HEK293 (cell line): ENCODE results near the gene SARNP.

Experiments
- CTCF ChIA-PET: fragments of 350-600 bp; formaldehyde crosslinking; extraction: SDS; loops from one replicate; lab custom pipeline; 2021; ENCODE audit warnings: antibody characterized with exemption; lab: Yijun Ruan, JAX
- POLR2A ChIA-PET: fragments of 300-600 bp; formaldehyde crosslinking; extraction: SDS; loops from one replicate; lab custom pipeline; 2020; ENCODE audit warnings: antibody characterized with exemption, inconsistent platforms; lab: Yijun Ruan, JAX
- H3K27ac ChIP-seq: fragments of 200-500 bp; sonication (Bioruptor generic); 2 replicates; pipeline ENCODE4 v1.5.1; 2014; ENCODE audit warnings: low read depth, low read length, control low read depth, inconsistent platforms; ENCODE audit errors: extremely low read depth
- H3K36me3 ChIP-seq, 2 experiments: fragments of 200-500 bp in 1 of 2; sonication (Bioruptor generic) in 1 of 2; 1 replicate in 1 of 2; 2 replicates in 1 of 2; pipeline ENCODE4 v1.5.1; 2014 to 2017; ENCODE audit warnings: inconsistent platforms in 2 of 2, low read length in 2 of 2; ENCODE audit not compliant: control insufficient read depth in 2 of 2, insufficient read depth in 1 of 2
- H3K4me1 ChIP-seq: fragments of 200-500 bp; sonication (Bioruptor generic); 2 replicates; pipeline ENCODE4 v1.5.1; 2014; ENCODE audit warnings: mild to moderate bottlenecking, low read length, inconsistent platforms; ENCODE audit not compliant: control insufficient read depth, insufficient read depth
- H3K4me3 ChIP-seq: 2 replicates; pipeline ENCODE4 v1.5.1; 2011; ENCODE audit warnings: low read depth, mild to moderate bottlenecking, control low read depth, low read length, moderate library complexity
- H3K9me3 ChIP-seq: fragments of 200-500 bp; sonication (Bioruptor generic); 2 replicates; pipeline ENCODE4 v1.5.1; 2014; ENCODE audit warnings: low read depth, low read length, inconsistent platforms; ENCODE audit not compliant: control insufficient read depth, insufficient read depth
- HOXC10 ChIP-seq: sonication (generic); formaldehyde crosslinking; IDR thresholded peaks from 2 replicates; pipeline ENCODE4 v1.8.1; 2023; ENCODE audit warnings: mild to moderate bottlenecking, missing genetic modification reagents
- KLF16 ChIP-seq: fragments of 450-650 bp; formaldehyde crosslinking; IDR thresholded peaks from 2 replicates; pipeline ENCODE4 v1.5.1; 2017; ENCODE audit warnings: missing biosample characterization, missing genetic modification characterization
- SCRT1 ChIP-seq: fragments of 450-650 bp; formaldehyde crosslinking; IDR thresholded peaks from 2 replicates; pipeline ENCODE4 v1.5.1; 2016; ENCODE audit warnings: missing biosample characterization, missing genetic modification characterization, borderline replicate concordance
- TCF7L2 ChIP-seq: IDR thresholded peaks from 2 replicates; pipeline ENCODE4 v1.6.1; 2011; ENCODE audit warnings: low read depth, mild to moderate bottlenecking, inconsistent platforms, low read length, moderate library complexity, borderline replicate concordance
- TRIM28 ChIP-seq: IDR thresholded peaks from 2 replicates; pipeline ENCODE4 v1.6.1; 2011; ENCODE audit warnings: low read length, control low read depth, borderline replicate concordance
- ZBTB11 ChIP-seq: fragments of 450-650 bp; formaldehyde crosslinking; conservative IDR thresholded peaks from 2 replicates; pipeline ENCODE4 v1.5.1; 2016; ENCODE audit warnings: low read depth, missing biosample characterization, missing genetic modification characterization
- ZEB2 ChIP-seq: fragments of 450-650 bp; formaldehyde crosslinking; IDR thresholded peaks from 2 replicates; pipeline ENCODE4 v1.5.1; 2016; ENCODE audit warnings: missing biosample characterization, missing genetic modification characterization
- ZNF223 ChIP-seq: fragments of 450-650 bp; formaldehyde crosslinking; IDR thresholded peaks from 2 replicates; pipeline ENCODE4 v1.5.1; 2016; ENCODE audit warnings: missing biosample characterization, missing genetic modification characterization
- ZNF23 ChIP-seq: fragments of 450-650 bp; formaldehyde crosslinking; IDR thresholded peaks from 2 replicates; pipeline ENCODE4 v1.5.1; 2016; ENCODE audit warnings: missing biosample characterization, missing genetic modification characterization, borderline replicate concordance
- ZNF239 ChIP-seq: fragments of 450-650 bp; formaldehyde crosslinking; IDR thresholded peaks from 2 replicates; pipeline ENCODE4 v1.5.1; 2016; ENCODE audit warnings: missing biosample characterization, missing genetic modification characterization
- ZNF248 ChIP-seq: fragments of 450-650 bp; formaldehyde crosslinking; IDR thresholded peaks from 2 replicates; pipeline ENCODE4 v1.5.1; 2017; ENCODE audit warnings: missing biosample characterization, missing genetic modification characterization
- ZNF302 ChIP-seq: fragments of 450-650 bp; formaldehyde crosslinking; IDR thresholded peaks from 2 replicates; pipeline ENCODE4 v1.5.1; 2016; ENCODE audit warnings: missing biosample characterization, missing genetic modification characterization, low read depth
- ZNF362 ChIP-seq: fragments of 450-650 bp; formaldehyde crosslinking; IDR thresholded peaks from 2 replicates; pipeline ENCODE4 v1.5.1; 2016; ENCODE audit warnings: missing biosample characterization, missing genetic modification characterization
- ZNF398 ChIP-seq: fragments of 450-650 bp; formaldehyde crosslinking; IDR thresholded peaks from 2 replicates; pipeline ENCODE4 v1.5.1; 2017; ENCODE audit warnings: missing biosample characterization, missing genetic modification characterization
- ZNF416 ChIP-seq: fragments of 450-650 bp; formaldehyde crosslinking; IDR thresholded peaks from 2 replicates; pipeline ENCODE4 v1.5.1; 2016; ENCODE audit warnings: missing biosample characterization, missing genetic modification characterization
- ZNF544 ChIP-seq: fragments of 450-650 bp; formaldehyde crosslinking; IDR thresholded peaks from 2 replicates; pipeline ENCODE4 v1.5.0; 2017; ENCODE audit warnings: missing biosample characterization, missing genetic modification characterization

The SARNP gene

GRCh38 chr12:55789893-55790292 lies 27.6 kb downstream of the SARNP start (continued):
- TF ChIP-seq ZNF544 (tag by site-specific recombination) (no peak), ZNF416 (tag by site-specific recombination) (no peak), ZNF239 (tag by site-specific recombination) (no peak)

GRCh38 chr12:55789171-55789570 lies 28.4 kb downstream of the SARNP start:
- no peak overlapping the region for H3K27ac ChIP-seq
- no peaks in the 10 kb centered on the region for H3K9me3 ChIP-seq
- no peaks in the 10 kb centered on the region for H3K4me1 ChIP-seq
- no peak overlapping the region for H3K4me3 ChIP-seq
- CTCF ChIA-PET = interaction anchor here (0.6 to 1.4 kb wide), 2 partner anchors 21 to 51 kb away, joined by 5 to 10 read pairs; no protein-coding TSS in a partner anchor
- TF ChIP-seq ZNF23 (tag by site-specific recombination) = no peak
- no peak for TF ChIP-seq KLF16 (tag by site-specific recombination)
- no peak for TF ChIP-seq HOXC10 (CRISPR knock-in tag)
- no peak for TF ChIP-seq TCF7L2
- TF ChIP-seq ZBTB11 (tag by site-specific recombination) = no peak
- TF ChIP-seq ZNF302 (tag by site-specific recombination) = no peak
- no peak for TF ChIP-seq SCRT1
- no peak for TF ChIP-seq ZNF223
- no peak for TF ChIP-seq ZNF248 (tag by site-specific recombination)
- POLR2A ChIA-PET = interaction anchor here (1.0 to 1.7 kb wide), 2 partner anchors 28 to 51 kb away, joined by 3 read pairs; partner anchors contain the start of genes ORMDL2 and SARNP
- peaks cover 90 to 91% of the 10 kb centered on the region in 2 experiments for H3K36me3 ChIP-seq

- no peaks in the 10 kb centered on the region for H3K9me3 ChIP-seq
- no peaks in the 10 kb centered on the region for H3K4me1 ChIP-seq
- H3K4me3 ChIP-seq = no peak overlapping the region
- ChIA-PET POLR2A (interaction anchor here (1.0 to 1.7 kb wide), 2 partner anchors 29 to 50 kb away, joined by 3 read pairs; partner anchors contain the start of genes ORMDL2 and SARNP), CTCF (interaction anchor here (0.6 to 2.5 kb wide), 3 partner anchors 8 to 50 kb away, joined by 5 to 12 read pairs (median 10); no protein-coding TSS in a partner anchor)
- H3K36me3 ChIP-seq = peaks cover 87 to 91% of the 10 kb centered on the region in 2 experiments
- TF ChIP-seq ZNF398 (no peak), ZEB2 (no peak), TRIM28 (no peak), ZNF362 (tag by site-specific recombination) (no peak), ZBTB11 (tag by site-specific recombination) (no peak)
- H3K27ac ChIP-seq = no peak overlapping the region
Observed at GRCh38 chr12:55788546-55788945, 29.0 kb downstream of the SARNP start.
